T-helper 17 cell (primary cell): ENCODE results near the gene OLFM3. TPM values are rescaled to one million over a fixed set of nuclear protein-coding genes. Genes with fewer than 3 reads are reported as not detected.

Source experiments
- ATAC-seq: fragments of 150-1000 bp; cut with Tn5 transposase; 2 replicates; pipeline ENCODE4 v1.10.0; 2021; ENCODE audit warnings: mild to moderate bottlenecking, moderate library complexity
- DNase-seq, 3 donors: peaks; one replicate each; pipeline versions ENCODE4 v3.0.0 to v3.0.0-alpha.2; 2020 to 2021
- H3K9me3 ChIP-seq: one replicate; pipeline ENCODE4 v1.7.0; 2013; ENCODE audit warnings: low read length, mild to moderate bottlenecking; ENCODE audit not compliant: control insufficient read depth, poor library complexity, severe bottlenecking
- H3K27ac Mint-ChIP-seq: one replicate; pipeline ENCODE4 v1.8.0; 2022; ENCODE audit warnings: mild to moderate bottlenecking, moderate library complexity, mixed read lengths
- H3K27me3 Mint-ChIP-seq: one replicate; pipeline ENCODE4 v1.8.0; 2022; ENCODE audit warnings: mixed read lengths
- H3K36me3 Mint-ChIP-seq: one replicate; pipeline ENCODE4 v1.8.0; 2022; ENCODE audit warnings: low read depth, mixed read lengths
- H3K4me1 Mint-ChIP-seq: one replicate; pipeline ENCODE4 v1.8.0; 2022; ENCODE audit warnings: mild to moderate bottlenecking, mixed read lengths
- H3K4me3 Mint-ChIP-seq: one replicate; pipeline ENCODE4 v1.8.0; 2022; ENCODE audit warnings: mild to moderate bottlenecking, moderate library complexity, mixed read lengths
- total RNA-seq, 4 donors: library from RNA in 2 of 4; stranded (reverse) in 2 of 4; gene quantifications; one replicate each; pipeline ENCODE4 v1.2.3 and lab custom pipeline; 2022 to 2026

Gene OLFM3
- total RNA-seq, 2 donors from 2014 or later, result not detected

DNA sequence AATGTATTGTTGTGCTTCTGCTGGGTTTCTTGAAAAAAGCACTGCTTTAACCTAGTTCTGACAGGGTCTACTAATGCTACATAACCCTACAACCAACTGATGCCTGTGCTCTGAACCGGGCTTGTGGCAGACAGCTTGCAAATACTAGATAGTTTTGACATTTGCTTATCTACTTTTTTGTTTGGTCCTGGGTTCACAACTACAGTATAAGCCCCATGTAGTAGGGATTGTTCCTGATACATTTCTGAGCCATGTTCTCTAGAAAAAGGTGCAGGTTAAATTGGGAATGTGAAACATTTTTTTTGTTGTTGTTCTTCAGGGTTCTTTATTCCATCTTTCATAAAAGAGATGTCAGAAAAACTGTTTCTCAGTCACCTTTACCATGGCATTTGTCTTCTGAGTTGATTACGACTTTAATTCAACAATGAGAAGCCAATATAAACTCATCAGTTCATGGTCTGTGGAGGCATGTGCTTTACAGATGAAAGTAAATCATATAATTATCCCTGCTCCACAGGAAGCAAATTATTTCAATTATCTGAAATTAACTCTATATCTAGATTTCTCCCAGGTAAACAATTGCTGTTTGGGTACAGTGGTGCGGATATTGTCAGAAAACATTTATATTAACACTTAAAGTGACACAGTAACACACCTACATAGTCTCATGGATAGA lies 22.0 kb downstream of the OLFM3 start:
- Mint-ChIP-seq H3K27ac (no peak overlapping the region), H3K4me1 (no peaks in the 10 kb centered on the region), H3K4me3 (no peak overlapping the region), H3K27me3 (no peaks in the 10 kb centered on the region), H3K36me3 (no peaks in the 10 kb centered on the region)
- no peaks in the 10 kb centered on the region for H3K9me3 ChIP-seq
- DNase-seq (no peak), ATAC-seq (no peak)

DNA sequence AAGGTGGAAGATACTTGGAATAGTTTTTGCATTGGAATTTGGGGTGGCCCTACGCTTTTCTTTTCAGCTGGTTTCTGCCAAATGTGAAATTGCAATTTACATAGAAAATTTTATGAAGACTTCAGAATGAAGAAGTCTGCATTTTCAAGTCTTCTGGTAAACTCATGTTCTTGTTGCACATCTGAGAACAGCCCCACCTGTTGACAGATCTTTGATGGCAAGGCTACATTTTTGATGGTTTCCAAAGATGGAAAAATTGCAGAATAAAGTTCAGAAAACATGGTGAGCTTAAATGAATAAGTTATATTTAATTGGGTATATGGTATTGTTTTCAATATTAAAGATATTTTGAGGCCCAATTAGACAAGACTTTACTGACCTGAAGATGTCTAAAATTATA lies 25.4 kb downstream of the OLFM3 start:
- DNase-seq (no peak), ATAC-seq (no peak)
- Mint-ChIP-seq H3K36me3 (no peaks in the 10 kb centered on the region), H3K4me3 (no peak overlapping the region), H3K27me3 (no peaks in the 10 kb centered on the region), H3K4me1 (no peaks in the 10 kb centered on the region), H3K27ac (no peak overlapping the region)
- H3K9me3 ChIP-seq, result no peaks in the 10 kb centered on the region

GRCh38 chr1:101967871-101968270 lies 28.9 kb downstream of the OLFM3 start:
- Mint-ChIP-seq H3K4me3 (no peak overlapping the region), H3K27me3 (no peaks in the 10 kb centered on the region), H3K36me3 (no peaks in the 10 kb centered on the region), H3K27ac (no peak overlapping the region), H3K4me1 (no peaks in the 10 kb centered on the region)
- DNase-seq (no peak), ATAC-seq (no peak)
- H3K9me3 ChIP-seq, result no peaks in the 10 kb centered on the region

- H3K4me1 Mint-ChIP-seq, result no peaks in the 10 kb centered on the region
- H3K27ac Mint-ChIP-seq, result no peak overlapping the region
- DNase-seq, result no peak
- no peak for ATAC-seq
- H3K9me3 ChIP-seq, result no peaks in the 10 kb centered on the region
- H3K27me3 Mint-ChIP-seq, result no peaks in the 10 kb centered on the region
- H3K36me3 Mint-ChIP-seq, result no peaks in the 10 kb centered on the region
- no peak overlapping the region for H3K4me3 Mint-ChIP-seq
Measured at GRCh38 chr1:101965341-101965740, 31.4 kb downstream of the OLFM3 start.

DNA sequence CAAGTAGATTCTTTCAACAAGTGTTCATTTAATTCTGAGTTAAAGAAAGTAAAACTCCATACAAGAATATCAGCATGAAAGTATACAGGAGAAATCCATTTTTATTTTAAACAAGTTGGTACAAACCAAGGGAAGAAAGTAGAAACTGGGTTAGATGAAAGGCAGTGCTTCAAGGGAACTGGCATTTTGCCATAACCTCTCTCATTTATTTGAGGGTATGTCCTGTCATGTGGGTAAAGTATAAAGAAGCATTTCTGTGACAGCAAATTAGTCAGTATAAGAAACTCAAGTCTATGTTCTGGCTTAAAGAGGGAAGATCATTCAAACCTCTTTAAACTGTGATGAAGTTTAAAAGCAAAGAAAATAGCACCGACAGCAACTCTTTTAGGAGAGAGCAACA lies 32.0 kb downstream of the OLFM3 start:
- Mint-ChIP-seq H3K27me3 (no peaks in the 10 kb centered on the region), H3K27ac (no peak overlapping the region), H3K4me3 (no peak overlapping the region), H3K36me3 (no peaks in the 10 kb centered on the region), H3K4me1 (no peaks in the 10 kb centered on the region)
- DNase-seq (no peak), ATAC-seq (no peak)
- H3K9me3 ChIP-seq, result no peaks in the 10 kb centered on the region

DNA sequence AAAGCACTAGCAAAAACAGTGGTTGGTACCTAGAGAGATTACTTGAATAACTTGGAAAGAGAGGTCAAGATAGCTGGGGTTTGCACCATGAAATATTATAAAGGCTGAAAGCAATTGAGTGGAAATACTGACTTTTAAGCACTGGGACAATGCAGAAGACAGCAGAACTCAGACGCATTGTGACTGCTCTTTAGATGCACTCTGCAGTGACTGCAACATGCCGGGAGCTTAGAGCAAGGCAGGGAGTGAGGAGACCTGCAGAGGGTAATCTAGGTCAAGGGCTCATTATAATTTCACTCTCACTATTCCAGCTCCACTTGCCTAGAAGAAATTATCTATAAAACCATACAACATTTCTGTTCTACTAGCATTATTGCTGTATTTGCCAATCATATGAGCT lies 36.6 kb downstream of the OLFM3 start:
- no peaks in the 10 kb centered on the region for H3K9me3 ChIP-seq
- H3K27ac Mint-ChIP-seq, result no peak overlapping the region
- H3K4me1 Mint-ChIP-seq, result no peaks in the 10 kb centered on the region
- H3K27me3 Mint-ChIP-seq, result no peaks in the 10 kb centered on the region
- DNase-seq, result no peak
- ATAC-seq, result no peak
- H3K36me3 Mint-ChIP-seq, result no peaks in the 10 kb centered on the region
- no peak overlapping the region for H3K4me3 Mint-ChIP-seq

GRCh38 chr1:101959456-101959855 lies 37.3 kb downstream of the OLFM3 start:
- H3K4me1 Mint-ChIP-seq, result no peaks in the 10 kb centered on the region
- H3K9me3 ChIP-seq, result no peaks in the 10 kb centered on the region
- H3K4me3 Mint-ChIP-seq, result no peak overlapping the region
- no peak for DNase-seq
- no peak overlapping the region for H3K27ac Mint-ChIP-seq
- no peaks in the 10 kb centered on the region for H3K27me3 Mint-ChIP-seq
- H3K36me3 Mint-ChIP-seq, result no peaks in the 10 kb centered on the region
- no peak for ATAC-seq

GRCh38 chr1:101957771-101958170 lies 39.0 kb downstream of the OLFM3 start:
- H3K9me3 ChIP-seq, result no peaks in the 10 kb centered on the region
- no peak overlapping the region for H3K27ac Mint-ChIP-seq
- H3K4me1 Mint-ChIP-seq, result no peaks in the 10 kb centered on the region
- no peaks in the 10 kb centered on the region for H3K36me3 Mint-ChIP-seq
- ATAC-seq (no peak), DNase-seq (no peak)
- no peaks in the 10 kb centered on the region for H3K27me3 Mint-ChIP-seq
- H3K4me3 Mint-ChIP-seq, result no peak overlapping the region

DNA sequence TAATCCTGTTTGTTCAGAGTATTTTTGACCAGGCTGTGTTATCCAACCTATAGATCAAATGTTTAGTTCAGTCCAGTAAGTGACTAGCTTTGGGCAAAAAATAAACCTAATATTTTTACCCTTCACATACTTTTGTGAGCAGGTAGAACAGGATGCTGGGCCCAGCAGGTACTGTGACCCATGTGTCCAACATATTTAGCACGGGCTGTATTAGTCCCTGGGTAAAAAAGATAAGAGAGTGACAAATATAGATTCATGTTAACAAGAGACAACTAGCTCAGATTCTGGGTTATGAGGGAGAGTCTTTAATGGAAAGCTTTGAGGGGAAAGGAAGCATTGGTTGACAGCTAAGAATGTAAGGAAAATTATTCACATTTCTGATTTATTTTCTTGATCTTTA lies 43.1 kb downstream of the OLFM3 start:
- H3K27ac Mint-ChIP-seq, result no peak overlapping the region
- no peak for DNase-seq
- no peaks in the 10 kb centered on the region for H3K4me1 Mint-ChIP-seq
- H3K4me3 Mint-ChIP-seq, result no peak overlapping the region
- no peaks in the 10 kb centered on the region for H3K9me3 ChIP-seq
- no peak for ATAC-seq
- H3K27me3 Mint-ChIP-seq, result no peaks in the 10 kb centered on the region
- no peaks in the 10 kb centered on the region for H3K36me3 Mint-ChIP-seq

DNA sequence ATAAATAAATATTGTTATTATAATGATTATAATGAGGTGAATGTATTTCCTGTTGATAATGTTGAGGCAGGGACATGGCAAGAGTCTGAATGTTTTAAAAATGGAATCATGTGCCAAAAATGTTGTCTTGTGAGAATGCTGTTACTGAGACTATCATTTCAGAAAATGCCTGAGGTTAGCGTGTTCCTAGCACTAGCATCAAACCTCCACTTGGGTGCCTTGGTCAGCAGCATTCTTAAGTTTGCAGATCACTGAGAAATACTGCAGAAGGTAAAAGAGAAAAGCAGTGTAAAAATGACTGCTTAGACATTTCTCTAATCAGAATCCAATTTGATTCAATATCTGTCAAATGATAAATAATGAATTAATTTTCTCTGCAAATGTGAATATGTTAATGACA lies 50.8 kb downstream of the OLFM3 start:
- no peaks in the 10 kb centered on the region for H3K27me3 Mint-ChIP-seq
- no peaks in the 10 kb centered on the region for H3K36me3 Mint-ChIP-seq
- DNase-seq (no peak), ATAC-seq (no peak)
- no peak overlapping the region for H3K27ac Mint-ChIP-seq
- H3K4me1 Mint-ChIP-seq, result no peaks in the 10 kb centered on the region
- no peaks in the 10 kb centered on the region for H3K9me3 ChIP-seq
- no peak overlapping the region for H3K4me3 Mint-ChIP-seq

- ATAC-seq (no peak), DNase-seq (no peak)
- Mint-ChIP-seq H3K36me3 (no peaks in the 10 kb centered on the region), H3K27me3 (no peaks in the 10 kb centered on the region), H3K27ac (no peak overlapping the region), H3K4me3 (no peak overlapping the region), H3K4me1 (no peaks in the 10 kb centered on the region)
- no peaks in the 10 kb centered on the region for H3K9me3 ChIP-seq
Measured at GRCh38 chr1:101943237-101943636, 53.5 kb downstream of the OLFM3 start.

DNA sequence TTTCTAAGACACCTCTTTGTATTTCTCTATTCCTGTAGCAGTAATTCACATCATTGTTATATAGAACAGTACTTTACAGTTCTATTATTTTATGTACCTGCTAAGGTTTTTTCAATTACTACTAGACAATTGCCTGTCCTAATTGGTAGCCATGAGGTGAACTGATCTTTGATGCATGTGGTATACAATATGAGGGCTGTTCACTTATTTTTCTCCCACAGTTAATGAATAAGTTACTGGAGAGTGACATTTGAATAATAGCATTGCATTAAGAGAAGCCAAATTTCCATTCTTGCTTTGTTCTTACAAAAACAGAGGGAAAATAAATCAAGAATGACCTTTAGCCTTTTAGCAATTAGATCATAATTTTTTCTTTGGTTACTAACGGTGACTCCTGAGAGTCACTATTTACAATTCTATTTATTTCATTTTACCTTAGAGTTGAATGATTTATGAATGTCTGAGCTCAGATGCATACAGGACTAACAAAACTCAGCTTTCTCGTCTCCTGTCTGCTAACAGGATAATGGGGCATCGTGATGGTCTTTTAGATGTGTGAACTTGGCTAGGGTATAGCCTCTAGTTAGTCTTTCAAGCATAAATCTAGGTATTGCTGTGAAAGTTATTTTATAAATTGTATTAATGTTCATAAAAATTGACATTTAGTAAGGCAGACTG lies 54.1 kb downstream of the OLFM3 start:
- no peaks in the 10 kb centered on the region for H3K9me3 ChIP-seq
- DNase-seq (no peak), ATAC-seq (no peak)
- Mint-ChIP-seq H3K27ac (no peak overlapping the region), H3K4me3 (no peak overlapping the region), H3K4me1 (no peaks in the 10 kb centered on the region), H3K27me3 (no peaks in the 10 kb centered on the region), H3K36me3 (no peaks in the 10 kb centered on the region)

- Mint-ChIP-seq H3K27ac (no peak overlapping the region), H3K27me3 (no peaks in the 10 kb centered on the region), H3K36me3 (no peaks in the 10 kb centered on the region), H3K4me1 (no peaks in the 10 kb centered on the region), H3K4me3 (no peak overlapping the region)
- ATAC-seq (no peak), DNase-seq (no peak)
- H3K9me3 ChIP-seq, result no peaks in the 10 kb centered on the region
Measured at GRCh38 chr1:101938681-101939080, 58.0 kb downstream of the OLFM3 start.

- H3K27me3 Mint-ChIP-seq, result no peaks in the 10 kb centered on the region
- DNase-seq (no peak), ATAC-seq (no peak)
- H3K4me1 Mint-ChIP-seq, result no peaks in the 10 kb centered on the region
- no peaks in the 10 kb centered on the region for H3K9me3 ChIP-seq
- no peak overlapping the region for H3K4me3 Mint-ChIP-seq
- H3K36me3 Mint-ChIP-seq, result no peaks in the 10 kb centered on the region
- H3K27ac Mint-ChIP-seq, result no peak overlapping the region
Measured at GRCh38 chr1:101929343-101929742, 67.4 kb downstream of the OLFM3 start.
